NCI-H1930 (cell line): ENCODE measurements around the gene NCK2.
"Not testable (repeated sequence)": the region's sequence is repeated elsewhere in the genome, so short reads cannot be mapped to it uniquely, and the experiment has no call there.

ENCODE experiments used
- DNase-seq, 2 experiments: peaks; one replicate each; lab custom pipeline; 2025; lab: John Stamatoyannopoulos, UW

NCK2 gene

DNA sequence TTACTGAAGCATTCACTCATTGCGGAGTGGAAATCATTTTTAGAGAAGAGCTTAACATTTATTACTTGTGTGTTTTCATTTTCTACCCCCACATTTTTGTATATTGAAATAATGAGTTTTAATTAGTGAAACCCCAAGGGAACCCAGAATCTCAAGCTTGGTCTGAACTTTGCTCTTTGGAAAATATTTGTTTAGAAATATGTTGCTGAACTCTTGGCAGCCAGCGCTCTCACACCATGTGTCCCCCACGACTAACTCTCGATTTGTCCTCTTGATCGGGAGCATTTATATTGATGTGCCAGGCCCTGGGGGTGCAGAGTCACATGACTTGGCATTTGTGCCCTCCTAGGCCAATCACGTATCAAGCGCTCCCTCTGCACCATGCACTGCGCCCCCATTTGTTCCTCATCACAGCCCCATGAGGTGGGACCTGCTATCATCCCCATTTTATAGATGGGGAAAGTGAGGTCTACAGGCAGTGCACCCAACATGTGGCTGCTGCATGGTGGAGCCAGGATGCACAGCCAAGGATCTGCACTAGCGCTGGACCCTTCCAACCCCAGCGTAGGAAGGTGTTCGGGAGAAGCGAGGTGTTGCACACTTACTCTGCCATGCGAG is 149.7 kb downstream of the NCK2 start:
- no peak for DNase-seq

DNA sequence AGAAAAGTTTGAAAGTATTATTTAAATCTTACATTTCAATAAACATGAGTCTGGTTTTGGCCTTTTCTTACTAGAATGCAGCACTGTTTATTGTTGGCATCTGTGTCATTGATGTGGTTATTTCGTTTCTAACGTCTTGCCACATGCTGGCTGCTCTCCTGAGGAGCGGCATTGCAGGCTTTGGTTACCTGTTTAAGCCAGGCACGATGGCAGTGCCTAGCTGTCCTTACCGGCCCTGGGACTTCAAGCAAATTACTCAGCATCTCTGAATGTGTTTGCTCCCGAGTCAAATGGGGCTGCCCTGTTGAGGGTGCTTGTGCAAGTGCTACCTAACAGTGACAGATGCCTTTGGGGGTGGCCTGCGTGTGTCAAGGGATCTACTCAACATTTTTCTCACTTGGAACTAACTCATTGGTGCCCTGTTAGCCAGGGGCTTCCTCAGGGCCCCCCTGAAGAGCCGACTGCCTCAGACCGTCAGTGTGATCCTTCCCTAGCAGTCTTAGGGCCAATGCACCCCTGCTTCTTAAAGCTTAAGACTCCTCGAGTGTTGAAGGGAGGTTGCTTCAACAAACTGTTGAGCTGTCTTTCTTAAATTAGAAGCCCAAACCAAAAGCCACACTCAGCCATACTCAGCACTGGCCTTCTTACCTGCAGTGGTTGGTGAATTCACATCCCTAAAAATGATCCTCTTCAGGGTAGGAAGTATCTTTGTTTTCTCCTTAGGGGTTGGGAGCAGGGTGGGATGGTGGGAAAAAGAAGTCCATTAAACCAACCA is 151.5 kb downstream of the NCK2 start:
- DNase-seq, result no peak

DNA sequence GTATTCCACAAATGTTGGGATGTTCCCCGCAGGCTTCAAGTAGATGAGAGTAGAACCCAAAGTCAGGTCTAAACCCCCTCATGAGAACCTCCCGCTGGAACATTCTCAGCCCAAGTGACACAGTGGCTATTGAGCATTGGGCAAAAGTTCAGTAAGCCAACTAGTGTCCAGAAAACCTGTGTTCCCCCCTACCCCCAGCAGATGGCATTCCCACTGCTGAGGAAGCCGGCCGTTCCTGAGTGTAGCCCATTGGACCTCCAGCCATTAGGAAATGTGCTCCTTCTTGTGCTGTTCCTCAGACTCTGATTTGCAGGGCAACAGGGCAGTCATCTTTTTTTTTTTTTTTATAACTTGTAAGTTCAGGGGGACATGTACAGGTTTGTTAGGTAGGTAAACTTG is 152.1 kb downstream of the NCK2 start:
- DNase-seq, result no peak

DNA sequence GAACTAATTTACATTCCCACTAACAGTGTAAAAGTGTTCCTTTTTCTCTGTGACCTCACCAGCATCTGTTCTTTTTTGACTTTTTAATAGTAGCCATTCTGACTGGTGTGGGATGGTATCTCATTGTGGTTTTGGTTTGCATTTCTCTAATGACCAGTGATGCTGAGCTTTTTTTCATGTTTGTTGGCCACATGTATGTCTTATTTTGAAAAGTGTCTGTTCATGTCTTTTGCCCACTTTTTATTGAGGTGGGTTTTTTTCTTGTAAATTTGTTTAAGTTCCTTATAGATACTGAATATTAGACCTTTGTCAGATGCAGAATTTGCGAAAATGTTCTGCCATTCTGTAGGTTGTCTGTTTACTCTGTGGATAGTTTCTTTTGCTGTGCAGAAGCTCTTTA is 153.0 kb downstream of the NCK2 start:
- DNase-seq, result not testable (repeated sequence)

DNA sequence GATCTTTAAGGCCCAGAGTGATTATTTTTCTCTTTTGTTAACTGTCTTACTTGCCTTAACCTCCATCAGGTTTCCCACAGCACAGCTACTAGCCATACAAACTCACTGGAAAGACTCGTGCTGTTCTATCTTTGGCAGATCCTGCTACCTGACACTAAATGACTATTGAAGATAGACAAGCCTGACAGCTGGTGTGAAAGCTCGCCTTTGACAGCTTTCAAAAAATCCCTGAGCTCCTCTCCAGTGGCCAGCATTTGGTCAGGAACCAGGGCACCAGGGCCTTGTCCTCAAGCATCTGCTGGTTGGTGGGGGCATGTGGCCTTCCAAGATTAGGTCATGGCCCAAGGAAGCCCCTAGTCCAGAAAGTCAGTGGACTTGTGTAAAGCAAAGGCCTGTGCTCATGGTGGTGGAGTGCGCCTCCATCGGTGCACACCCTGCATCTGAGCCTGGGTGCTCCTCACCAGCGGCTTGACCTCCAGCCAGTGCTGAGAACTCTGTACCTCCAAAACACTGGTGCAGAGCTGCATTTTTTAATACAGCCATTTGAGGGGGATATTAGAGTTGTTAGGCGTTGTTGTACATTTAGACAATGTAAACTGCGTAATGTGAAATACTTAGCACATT is 158.5 kb downstream of the NCK2 start:
- no peak for DNase-seq

DNA sequence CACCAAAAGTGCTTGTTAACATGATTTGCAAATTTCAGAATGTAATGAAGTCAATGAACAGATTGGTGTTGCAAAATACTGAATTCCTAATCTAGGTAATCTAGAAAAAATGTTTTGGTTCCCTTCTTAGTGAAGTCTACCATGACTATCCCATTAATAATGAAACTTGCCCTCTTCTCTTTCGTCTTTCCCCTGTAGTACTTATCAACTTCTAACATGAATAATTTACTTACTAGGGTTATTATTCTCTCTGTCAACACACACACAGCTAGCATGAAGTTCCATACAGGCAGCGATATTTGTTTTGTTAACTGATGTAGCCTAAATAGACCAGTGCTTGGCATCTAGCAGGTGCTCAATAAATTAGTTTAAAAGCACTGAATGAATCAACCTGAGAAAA is 160.2 kb downstream of the NCK2 start:
- no peak for DNase-seq

DNA sequence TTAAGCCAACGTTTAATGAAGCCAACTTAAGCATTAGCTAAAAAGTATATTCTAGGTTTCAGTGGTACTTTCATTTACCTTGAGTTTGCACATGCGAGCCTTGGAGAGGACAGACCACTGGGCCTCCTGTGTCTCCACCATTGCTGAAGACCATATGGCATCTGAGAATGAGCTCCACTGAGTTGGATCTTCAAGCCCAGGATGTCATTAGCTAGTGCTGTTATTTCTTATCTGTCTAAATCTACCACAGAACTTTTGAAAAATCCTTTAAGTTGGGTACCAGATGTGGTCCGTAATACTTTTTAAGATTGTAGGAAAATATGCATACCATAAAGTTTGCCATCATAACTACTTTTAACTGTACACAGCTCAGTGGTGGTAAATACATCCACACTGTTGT is 161.8 kb downstream of the NCK2 start:
- DNase-seq, result no peak

DNA sequence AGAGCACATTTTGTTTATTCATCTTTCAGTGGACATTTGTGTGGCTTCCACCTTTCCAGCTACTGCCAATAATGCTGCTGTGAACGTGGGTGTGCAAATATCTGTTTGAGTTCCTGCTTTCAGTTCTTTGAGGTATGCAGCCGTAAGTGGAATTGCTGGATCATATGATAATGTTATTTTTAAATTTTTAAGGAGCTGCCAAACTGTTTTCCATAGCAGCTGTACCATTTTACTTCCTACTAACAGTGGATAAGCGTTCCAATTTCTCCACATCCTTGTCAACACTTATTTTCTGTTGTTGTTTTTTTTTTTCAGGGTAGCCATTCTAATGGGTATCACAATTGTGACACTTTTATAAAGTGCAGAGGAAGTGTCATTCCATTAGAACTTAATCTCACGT is 162.5 kb downstream of the NCK2 start:
- DNase-seq, result no peak

DNA sequence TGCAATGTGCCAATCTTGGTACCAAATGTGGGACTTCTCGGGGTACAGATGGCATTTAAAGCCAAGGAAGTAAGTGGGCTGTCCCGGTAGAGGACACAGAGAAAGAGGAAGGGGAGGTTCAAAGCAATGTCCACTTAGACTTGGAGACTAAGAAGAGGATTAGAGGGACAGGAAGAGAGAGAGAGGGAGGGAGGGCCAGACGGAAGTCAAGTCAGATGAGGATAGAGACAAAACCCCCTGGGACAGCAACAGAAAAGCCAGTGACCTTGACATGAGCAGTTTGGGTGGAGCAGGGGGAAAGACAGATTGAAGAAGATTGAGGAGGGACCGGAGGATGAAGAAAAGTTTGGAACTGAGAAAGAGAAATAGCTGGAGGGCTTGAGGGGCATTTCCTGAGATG is 164.5 kb downstream of the NCK2 start:
- no peak for DNase-seq

DNA sequence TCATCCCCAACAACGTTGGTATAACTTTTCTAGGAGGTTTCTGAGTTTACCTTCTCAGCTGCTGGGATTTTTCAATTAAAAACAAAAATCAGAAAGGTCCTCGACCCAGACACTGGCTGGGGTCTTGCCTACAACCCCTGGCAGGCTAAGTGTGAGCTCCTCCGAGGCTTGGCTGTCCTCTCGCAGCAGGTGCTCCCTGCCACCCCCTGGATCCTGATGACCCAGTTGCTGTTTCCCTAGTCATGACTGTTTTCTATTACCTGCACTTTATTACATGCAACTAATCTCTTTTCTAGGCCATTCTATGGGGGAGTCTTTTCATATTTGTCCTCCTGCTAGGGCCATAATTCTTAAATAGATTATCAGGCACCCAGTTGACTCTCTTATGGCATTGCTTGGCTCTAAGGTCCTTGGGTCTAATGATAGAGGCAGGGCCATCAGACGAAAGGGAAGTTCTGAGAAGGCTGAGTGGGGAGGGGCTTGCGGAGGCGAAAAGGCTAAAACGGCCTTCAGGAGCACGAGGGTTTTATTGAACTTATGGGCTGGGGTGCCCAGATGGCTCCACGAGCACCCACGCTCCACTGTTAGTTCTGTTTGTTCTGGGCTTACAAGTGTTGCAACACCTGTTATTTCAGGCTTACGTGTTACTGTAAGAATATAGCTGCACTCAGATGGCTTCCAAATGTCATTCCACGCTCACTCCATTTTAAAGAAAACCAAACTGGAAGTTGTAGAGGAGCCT is 166.0 kb downstream of the NCK2 start:
- DNase-seq, result no peak

DNA sequence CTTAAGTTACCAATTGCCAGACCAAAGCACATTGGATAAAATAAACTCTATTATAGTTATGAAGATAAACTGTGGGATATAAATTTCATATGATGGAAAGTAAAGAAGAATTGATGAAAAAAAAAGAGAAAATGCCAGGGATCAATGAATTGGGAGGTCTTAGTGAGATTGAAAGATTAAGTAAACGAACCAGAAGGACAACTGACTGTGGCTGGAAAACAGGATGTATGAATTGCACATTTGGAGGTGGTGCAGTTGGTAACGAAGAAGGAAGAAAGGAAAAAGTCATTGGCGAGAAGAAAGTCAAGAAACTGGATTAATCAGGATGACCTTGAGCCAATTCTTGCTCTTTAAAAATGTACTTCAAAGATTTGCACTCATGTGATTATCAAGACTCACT is 166.7 kb downstream of the NCK2 start:
- no peak for DNase-seq

DNA sequence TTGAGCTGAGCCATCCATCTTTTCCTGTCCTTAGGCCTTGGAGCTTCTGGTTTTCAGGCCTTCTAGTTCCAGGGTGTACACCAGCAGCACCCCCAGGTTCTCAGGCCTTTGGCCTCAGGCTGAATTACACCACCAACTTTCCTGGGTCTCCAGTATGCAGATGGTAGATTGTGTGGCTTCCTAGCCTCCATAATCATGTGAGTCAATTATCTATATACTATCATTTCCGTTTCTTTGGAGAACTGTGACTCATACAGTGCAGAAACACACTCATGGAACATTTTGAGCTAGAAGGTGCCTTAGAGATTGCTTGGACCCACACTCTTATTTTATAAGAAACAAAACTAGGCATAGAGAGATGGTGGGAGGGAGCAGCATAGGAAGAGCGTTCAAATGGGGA is 167.4 kb downstream of the NCK2 start:
- DNase-seq, result no peak

DNA sequence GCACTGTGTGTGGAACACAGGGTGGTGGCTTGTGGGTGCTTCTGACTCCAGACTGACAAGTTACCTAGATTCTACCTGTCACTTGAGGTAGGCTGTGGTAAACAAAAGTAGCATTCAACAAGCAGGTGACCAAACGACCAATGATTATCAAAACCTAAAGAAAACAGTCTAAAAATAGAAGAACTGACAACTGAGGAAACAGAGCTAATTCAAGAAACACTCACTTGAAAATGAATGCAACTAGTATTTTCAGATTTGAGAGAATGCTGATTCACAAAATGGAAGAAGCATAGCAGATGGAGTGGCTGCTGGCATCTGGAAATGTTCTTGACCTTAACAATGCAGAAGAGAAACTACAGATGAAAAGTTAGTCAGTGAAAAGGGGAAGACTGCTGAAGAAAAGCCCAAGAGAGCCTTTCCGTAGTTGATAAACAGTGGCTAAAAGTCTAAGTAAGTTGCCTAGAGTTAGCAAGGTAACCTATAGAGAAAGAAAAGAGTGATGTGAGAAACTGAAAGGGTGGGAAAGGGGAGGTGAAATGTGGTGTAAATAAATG is 170.4 kb downstream of the NCK2 start:
- DNase-seq, result no peak

DNA sequence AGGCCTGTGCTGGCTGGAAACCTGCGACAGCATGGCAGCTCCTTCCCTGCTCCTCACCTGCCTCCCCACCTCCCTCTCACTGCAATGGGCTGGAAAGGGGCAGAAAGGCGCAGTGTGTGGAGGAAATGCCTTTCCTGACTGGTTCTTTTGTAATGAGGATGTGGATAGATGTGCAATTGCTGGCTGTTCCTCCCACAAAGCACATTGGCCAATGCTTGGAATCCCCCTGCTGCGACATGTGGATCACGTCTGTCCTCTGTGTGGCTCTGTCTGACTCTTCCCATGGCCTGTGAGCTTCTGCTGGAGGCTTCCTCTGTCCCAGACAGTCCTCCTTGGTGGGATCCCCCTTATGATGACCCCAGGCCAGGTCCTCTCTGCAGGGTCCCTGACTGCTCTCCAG is 172.5 kb downstream of the NCK2 start:
- DNase-seq, result no peak

DNA sequence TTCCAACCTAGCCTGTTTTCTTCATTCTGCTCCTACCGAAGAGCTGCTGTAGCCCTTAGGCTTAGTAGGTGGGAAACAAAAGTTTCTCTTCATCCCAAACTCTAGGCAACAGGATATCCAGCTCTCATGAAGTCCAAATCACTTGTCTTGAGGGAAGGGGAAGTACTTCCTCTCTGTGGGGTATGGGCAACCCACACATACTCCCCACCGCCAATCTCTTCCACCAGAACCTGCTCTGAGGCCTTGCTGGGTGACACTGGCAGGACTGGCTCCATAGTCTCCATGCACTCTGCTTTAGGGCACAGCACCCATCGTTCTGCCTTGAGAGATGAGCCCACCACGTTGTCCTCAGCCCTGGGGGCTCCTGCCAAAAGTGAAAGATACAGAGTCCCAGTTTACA is 173.0 kb downstream of the NCK2 start:
- DNase-seq, result no peak

DNA sequence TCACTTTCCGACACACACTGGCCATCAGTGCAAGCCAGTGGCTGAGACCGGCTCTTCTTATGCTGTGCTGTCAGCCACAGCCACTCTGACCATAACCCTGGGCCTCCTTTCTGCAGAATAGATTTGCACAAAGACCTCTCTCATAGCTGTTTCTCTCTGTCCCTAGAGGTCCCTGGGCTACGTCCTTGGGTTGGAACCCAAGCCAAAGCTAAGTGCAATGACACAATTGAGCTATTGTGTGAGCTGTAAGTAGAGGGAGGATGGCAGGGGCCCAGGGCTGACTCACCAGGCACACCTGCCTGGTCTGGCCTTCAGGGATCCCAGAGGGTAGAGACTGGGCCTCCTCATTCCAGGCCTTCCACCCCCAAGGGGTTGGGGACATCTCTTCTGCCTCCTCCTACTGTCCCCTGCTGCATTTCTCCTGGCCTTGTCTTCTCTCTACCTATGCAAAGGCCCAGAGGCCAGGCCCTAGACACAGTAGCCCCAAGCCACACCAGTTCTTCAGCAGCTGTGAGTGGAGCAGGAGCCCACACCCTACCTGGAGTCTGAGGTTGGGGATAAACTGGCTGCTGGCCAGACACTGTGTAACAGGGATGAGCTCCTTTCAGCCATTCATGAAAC is 174.6 kb downstream of the NCK2 start:
- no peak for DNase-seq

DNA sequence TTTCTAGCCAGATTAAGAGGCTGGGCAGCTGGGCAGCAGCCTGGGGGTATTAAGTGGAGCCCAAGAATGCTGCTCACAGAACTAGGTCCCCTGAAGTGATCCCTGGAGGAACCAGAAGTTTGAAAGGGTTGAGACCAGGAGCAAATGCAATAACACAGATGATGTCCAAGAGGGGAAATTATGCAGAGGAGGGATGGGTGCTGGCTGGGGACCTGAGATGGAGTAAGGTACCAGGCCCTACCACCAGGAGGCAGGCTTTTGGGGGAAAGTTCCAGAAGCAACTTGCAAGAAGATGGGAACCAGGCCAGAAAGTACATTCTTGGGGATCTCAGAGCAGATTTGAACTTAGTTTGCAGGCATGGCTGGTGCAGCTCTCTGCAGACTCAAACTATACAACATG is 175.1 kb downstream of the NCK2 start:
- DNase-seq, result no peak

DNA sequence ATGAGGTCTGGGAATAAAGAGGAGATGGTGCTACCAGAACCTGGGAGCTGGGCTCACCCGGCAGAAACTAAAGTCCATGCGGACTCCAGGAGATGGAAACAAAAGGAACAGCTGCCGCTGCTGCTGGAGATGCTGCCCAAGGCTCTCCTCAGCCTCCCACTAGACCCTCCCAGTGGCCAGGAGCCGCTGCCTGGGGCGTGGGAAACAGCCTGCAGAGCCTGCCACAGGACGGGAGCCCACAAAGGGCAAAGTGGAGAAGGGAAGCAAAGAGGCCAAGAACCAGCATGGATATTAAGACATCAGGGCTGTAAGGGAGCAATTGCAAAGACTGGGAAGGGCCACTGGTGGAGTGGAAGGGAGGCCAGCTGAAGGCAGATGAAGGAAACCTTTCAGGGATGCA is 179.6 kb downstream of the NCK2 start:
- DNase-seq, result no peak

DNA sequence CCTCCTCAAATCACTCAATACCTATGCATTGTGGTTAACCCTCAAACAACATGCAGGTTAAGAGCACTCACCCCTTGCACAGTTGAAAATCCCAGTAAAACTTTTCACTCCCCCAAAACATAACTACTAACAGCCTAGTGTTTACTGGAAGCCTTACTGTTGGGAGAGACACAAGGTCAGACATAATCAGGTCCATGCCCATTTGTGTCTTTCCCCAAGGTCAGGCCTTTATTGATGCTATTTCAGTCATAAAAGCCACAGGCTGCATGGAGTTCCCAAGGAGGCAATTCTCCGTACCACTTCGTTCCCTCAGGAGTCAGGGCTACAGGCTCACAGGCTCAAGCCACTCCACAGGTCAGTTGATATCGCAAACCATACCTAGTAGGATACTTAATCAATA is 180.2 kb downstream of the NCK2 start:
- no peak for DNase-seq

DNA sequence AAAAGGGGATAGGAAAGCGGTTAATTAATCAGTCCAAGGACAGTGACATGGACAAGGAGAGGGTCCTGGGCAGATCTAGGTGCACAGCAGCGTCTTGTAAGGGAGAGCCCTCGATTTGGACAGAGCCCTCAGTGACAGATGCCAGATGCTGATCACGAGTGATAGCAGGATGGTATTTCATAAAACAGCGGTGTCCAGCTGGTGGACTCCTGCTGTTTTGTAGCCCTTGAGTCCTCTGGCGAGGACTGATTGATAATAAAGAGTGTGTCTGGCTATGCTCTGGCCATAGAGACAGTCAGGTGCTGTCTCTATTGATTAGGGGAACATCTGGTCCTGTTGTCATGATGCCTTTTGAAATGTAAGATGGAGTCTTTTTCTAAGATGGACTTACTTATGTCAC is 180.7 kb downstream of the NCK2 start:
- no peak for DNase-seq

DNA sequence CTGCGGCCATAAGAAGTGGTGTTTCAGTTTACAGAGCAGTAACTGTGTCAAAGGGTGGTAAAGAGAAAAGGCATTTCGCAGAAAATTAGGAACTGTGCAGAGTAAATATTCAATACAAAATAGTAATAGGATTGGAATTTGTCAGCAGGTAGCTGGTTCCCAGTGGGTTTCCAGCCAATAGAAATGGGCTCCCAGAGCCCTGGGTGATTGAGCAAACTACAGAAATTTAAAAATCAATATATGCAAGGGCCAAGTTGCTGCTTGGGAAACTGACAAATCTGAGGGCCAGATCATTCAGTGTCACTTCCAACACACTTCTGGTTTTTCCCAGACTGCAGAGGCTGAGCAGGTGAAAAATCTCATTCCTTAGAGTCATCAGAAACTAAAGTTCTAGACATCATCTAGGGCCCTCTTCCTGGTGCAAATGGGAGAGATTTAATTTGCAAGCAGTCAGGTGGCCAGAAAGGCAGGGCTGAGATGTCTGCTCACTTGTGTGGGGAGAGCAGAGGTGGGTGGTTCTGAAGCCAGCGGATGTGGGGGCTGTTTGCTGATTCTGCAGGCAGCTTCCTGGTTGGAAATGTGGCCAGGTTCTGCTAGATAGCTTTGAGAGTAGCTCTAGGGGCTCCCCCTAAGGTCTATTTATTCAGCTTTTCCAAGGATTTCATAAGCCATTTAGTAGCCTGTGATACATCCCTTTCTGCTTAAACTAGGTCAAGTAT is 182.4 kb downstream of the NCK2 start:
- DNase-seq, result no peak
